Measurements from ENCODE around the gene BMPR1B.

The BMPR1B gene

GRCh38 chr4:94757192-94758140 is at the start of gene BMPR1B:
BMPR1B (plus strand) TSS chr4:94757955; CDS start chr4:95104425, 346,470 bp downstream.
- peak; percentile 75 for DNase-seq

GRCh38 chr4:94711635-94712034 is 46.1 kb upstream of the BMPR1B start:
- no peak for DNase-seq

- no peak for DNase-seq
These were observed 43.2 kb upstream of the BMPR1B start for GRCh38 chr4:94714365-94715160.

GRCh38 chr4:94715726-94716125 is 42.0 kb upstream of the BMPR1B start:
- no peak for DNase-seq

GRCh38 chr4:94721310-94721709 is 36.4 kb upstream of the BMPR1B start:
- no peak for DNase-seq

- no peak for DNase-seq
These were observed 35.5 kb upstream of the BMPR1B start for GRCh38 chr4:94722270-94722669.

DNA sequence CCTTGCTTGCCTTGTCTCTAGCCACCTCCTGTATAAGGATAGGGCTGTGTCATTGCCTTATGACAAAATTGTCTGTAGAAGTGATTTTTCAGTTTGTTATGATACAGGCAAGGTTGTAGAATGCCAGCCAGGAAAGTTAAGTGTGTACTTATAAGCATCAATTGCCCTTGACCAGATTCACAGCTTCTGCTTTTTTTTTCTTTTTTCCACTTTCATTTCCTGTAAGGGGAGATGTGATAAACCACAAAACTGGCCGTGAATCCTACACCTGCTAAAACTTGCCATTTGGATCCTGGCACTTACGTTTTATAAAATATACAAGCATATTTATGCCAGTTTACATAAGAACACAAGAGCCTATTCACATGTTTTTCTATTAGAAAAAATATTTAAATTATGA is 35.0 kb upstream of the BMPR1B start:
- DNase-seq = no peak

GRCh38 chr4:94724016-94724790 is 33.6 kb upstream of the BMPR1B start:
- no peak for DNase-seq

DNA sequence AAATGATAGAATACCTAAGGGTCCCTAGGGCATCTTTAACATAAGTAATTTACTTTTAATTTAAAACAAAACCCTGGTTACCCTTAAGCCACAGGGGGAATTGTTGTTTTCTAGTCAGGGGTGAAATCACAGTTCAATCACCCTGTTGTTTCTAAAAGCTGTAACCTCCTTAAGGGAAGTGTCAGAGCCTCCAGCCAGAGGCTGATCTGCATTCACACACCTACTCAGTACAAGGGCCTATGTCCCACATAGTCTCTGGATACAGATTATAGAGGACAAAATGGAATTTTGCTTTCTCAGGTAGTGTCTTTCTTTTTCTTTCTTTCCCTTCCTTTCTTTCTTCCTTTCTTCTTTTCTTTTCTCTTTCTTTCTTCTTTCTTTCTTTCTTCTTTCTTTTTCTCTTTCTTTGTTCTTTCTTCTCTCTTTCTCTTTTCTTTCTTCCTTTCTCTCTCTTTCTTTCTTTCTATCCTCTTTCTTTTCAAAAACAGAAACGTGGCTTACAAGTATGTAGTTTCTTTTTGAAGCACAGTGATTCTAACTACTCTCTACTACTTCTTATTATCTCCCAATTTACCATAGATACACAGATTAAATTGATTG is 31.1 kb upstream of the BMPR1B start:
- no peak for DNase-seq

- no peak for DNase-seq
These were observed 29.5 kb upstream of the BMPR1B start for GRCh38 chr4:94728056-94728766.

GRCh38 chr4:94732358-94732698 is 25.4 kb upstream of the BMPR1B start:
- DNase-seq = no peak

DNA sequence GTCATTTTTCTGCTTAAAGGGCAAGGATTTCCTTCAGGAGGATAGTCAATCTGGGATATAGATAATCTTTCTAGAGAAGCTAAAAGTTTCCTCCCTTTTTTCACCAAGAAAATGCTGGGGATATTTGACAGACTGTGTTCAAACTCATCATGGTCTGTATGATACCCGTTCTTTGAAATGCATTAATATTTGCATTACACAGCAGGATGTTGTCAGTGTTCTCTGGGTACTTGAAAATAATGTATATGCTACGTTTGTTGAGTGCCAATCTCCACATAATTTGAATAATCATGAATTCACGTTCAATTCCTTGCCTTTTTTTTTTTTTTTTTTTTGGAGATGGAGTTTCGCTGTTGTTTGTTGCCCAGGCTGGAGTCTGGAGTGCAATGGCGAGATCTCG is 18.0 kb upstream of the BMPR1B start:
- DNase-seq = no peak

DNA sequence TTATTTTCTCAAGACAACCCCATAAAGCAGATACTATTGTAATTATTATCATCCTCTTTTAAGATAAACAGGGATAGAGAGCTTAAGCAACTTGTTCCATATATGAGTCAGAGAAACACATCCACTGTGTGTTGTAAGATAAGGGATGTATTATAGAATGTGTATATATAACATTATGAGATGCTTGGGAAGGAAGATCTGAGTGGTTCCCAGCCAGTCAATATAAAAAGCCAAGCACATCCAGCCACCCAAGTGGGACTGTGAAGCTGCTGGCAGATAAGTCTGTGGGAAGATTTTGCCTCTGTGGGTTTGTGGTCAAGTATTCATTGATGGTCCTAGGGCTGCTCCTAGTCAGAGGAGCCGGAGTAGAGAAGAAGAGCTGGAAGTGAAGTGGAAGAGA is 16.5 kb upstream of the BMPR1B start:
- DNase-seq = no peak

DNA sequence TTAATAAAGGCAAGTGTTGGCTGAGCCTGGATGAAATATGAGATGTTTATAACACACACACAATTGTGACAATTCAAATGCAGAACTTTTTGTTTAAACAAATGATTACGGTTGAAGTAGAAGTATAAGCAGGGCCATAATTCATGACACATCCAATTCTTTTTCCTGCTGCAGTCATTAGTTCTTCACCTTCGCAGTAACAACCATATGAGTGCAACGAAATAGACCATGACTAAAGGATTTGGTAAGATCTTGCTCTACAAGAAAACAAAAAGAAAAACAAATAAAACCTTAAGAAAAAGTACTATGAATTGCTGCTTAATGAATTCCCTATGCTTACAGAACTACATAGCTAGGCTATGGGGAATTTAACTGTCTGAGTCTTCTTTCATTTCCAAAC is 13.9 kb upstream of the BMPR1B start:
- no peak for DNase-seq

DNA sequence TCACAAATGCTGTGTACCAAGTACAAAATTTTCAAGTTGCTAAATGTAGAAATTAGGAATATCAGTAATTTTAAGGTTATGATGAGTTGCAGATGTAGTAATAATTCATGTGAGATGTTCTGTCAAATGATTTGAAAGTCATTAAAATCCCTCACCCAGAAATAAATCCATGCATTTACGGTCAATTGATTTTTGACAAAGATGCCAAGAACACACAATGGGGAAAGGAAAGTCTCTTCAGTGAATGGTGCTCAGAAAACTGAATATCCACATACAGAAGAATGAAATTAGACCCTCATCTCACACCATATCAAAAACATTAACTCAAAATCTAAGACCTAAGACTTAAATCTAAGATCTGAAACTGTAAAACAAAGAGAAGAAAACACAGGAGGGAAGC is 12.9 kb upstream of the BMPR1B start:
- no peak for DNase-seq

GRCh38 chr4:94746746-94747145 is 11.0 kb upstream of the BMPR1B start:
- no peak for DNase-seq

GRCh38 chr4:94758141-94758699 is 465 bp downstream of the BMPR1B start:
- peak; percentile 81 for DNase-seq

GRCh38 chr4:94758700-94759399 is 1.1 kb downstream of the BMPR1B start:
- no peak for DNase-seq

DNA sequence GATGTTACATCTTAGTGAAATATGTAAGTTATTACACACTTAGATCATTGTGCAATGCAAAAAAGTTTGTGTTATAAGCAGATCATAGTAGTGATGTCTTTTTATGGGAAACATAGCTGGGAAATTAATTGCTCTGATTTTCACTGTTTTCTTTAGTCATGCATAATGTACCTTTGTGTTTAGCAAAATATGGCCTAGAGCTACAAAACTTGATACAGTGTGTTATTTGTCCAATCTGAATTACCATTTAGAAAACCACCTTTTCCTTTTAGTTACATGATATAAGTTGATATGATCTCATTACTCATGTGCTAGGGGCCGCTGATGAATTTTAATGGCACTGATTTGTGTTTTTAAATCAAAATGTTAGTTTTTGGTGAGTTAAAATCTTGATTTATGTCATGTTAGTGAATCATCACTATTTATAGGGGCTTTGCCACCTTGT is 2.0 kb downstream of the BMPR1B start:
- DNase-seq = no peak

- DNase-seq = no peak
These were observed 4.6 kb downstream of the BMPR1B start for GRCh38 chr4:94762326-94762725.

- DNase-seq = no peak
These were observed 5.2 kb downstream of the BMPR1B start for GRCh38 chr4:94763005-94763404.
